Left ventricle myocardium superior (tissue), 1 donor: Measurements from ENCODE around the gene TMEM223. TPM values are rescaled to one million over a fixed set of nuclear protein-coding genes. Genes with fewer than 3 reads are reported as not detected.
"Not testable (repeated sequence)": the region's sequence is repeated elsewhere in the genome, so short reads cannot be mapped to it uniquely, and the experiment has no call there.

Experiments used
- ATAC-seq: fragments of 200-7000 bp; cut with Tn5 transposase; one replicate; pipeline ENCODE4 v1.9.1; 2020; ENCODE audit warnings: mild to moderate bottlenecking, moderate library complexity
- DNase-seq: peaks from one replicate; pipeline ENCODE4 v3.0.0-alpha.2; 2020
- intact Hi-C: fragments of 100-400 bp; cut with micrococcal nuclease; formaldehyde crosslinking; loops from one replicate; pipeline ENCODE4 v1.11.0; 2022
- microRNA-seq: library from miRNA; unstranded; fragments of <30 nt; microRNA quantifications from one replicate; pipeline ENCODE4 v1.2.0, GENCODE V29; 2020; ENCODE audit warnings: borderline number of aligned reads
- total RNA-seq: library from RNA; stranded (reverse); fragmentation: NEBNext Ultra II Directional; extraction: Animal tissue kit (Norgen Biotek cat#: 25700); gene quantifications from one replicate; pipeline ENCODE4 v1.2.1, GENCODE V29; 2021
- donor health status: DM: no; HTN: yes; CAD: no; lungs with severe emphysema.

The TMEM223 gene
- total RNA-seq, 1 donor from 2014 or later, result 21.7 TPM

DNA sequence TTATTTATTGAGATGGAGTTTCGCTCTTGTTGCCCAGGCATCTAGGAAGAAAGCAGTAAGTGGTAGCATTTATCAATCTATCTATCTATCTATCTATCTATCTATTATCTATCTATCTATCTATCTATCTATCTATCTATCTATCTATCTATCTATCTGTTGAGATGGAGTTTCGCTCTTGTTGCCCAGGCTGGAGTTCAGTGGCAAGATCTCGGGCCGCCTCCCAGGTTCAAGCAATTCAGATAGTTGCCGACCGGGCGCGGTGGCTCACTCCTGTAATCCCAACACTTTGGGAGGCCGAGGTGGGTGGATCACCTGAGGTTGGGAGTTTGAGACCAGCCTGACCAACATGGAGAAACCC, 31.0 kb downstream of the TMEM223 start:
- ATAC-seq, intact Hi-C loops, DNase-seq: not testable (repeated sequence)

DNA sequence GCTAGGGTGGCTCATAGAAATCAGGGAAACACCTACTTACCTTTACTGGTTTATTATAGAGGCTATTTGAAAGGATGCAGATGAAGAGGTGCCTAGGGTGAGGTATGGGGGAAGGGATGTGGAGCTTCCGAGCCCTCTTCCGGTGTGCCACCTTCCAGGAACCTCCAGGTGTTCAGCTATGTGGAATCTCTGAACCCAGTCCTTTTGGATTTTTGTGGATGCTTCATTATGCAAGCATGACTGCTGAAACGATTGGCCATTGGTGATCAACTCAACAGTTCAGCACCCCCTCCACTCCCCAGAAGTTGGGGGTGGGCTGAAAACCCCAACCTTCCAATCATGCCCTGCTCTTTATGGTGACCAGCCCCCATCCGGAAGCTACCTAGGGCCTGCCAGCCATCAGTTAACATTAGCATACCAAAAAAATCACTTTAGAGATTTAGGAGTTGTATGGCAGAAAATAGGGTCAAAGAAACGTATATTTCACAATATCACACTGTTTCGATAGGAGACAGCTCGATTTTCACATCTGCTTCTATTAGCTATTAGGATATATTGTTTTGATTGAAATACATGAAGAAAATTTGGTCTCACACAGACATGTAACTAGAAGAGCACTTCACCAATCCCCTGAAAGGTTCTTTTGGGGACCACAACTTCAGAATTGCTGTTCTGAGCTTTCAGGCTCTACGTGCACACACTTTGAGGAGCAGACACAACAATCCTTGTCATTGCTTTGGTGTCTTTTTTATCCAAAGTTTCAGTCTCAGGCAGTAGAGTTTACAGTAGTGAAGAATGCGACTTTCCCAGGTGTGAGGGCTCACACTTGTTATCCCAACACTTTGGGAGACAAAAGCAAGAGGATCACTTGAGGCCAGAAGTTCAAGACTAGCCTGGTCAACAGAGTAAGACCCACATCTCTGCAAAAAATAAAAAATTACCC, 33.7 kb downstream of the TMEM223 start:
- DNase-seq (no peak), ATAC-seq (no peak)
- intact Hi-C loops, result no loop called here

DNA sequence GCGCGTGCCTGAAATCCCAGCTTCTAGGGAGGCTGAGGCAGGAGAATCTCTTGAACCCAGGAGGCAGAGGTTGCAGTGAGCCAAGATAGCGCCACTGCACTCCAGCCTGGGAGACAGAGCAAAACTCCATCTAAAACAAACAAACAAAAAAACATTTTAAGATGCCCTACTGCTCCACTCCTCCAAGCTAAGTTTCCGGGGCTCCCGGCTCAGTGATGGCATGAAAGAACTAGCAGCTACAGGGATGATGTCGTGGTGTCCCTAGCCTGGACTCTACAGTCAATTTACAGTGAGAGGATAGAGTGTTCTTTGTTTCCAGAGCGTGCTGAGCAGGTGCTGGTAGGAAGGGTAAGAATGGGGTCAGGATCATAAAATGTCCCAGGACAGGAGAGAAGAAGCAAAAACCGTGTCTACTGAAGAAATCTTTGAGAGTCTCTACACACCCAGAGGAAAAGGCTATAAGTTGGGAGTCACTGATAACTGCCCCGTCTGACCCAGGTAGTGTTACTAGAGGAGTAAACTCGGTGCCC, 36.7 kb downstream of the TMEM223 start:
- DNase-seq, result no peak
- ATAC-seq, result no peak
- intact Hi-C loops, result no loop called here

DNA sequence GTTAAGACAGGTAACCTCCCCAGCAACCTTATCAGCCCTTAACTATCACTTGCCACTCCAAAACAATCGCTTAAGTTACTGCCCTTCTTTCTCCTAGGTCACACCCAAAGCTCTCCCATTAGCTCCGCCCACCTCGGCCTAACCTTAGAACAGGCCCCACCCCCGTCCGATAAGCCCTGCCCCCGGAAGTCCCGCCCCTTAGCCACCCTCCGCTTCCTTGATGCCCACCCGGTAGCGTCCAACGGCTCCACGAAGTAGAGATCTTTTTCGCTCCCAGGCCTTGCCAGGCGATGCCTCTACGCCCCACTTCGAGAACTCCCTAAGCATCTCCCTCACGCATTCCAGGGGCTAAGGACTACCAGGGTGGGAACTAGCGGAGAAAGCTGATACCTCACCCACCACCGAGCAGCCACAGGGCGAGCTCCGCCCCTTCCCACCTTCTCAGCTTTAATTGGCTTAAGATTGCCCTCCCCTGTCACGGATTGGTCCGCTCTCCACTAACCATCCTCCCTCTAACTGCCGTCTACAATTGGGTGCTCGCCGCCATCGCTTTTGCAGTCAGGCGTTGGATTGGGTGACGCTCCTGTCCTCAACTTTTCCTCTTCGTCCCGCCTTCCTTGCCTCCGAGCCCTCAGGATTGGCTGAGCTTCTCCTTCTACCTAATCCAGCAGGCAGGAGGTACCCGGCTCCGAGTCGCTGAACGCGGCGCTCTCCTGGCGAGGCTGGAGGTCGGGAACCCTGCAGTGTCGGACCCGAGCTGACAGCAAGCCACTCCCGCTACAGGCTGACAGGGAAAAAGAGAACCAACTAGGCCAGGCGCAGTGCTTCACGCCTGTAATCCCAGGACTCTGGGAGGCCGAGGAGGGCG, 37.8 kb downstream of the TMEM223 start, which contains the start of gene ZBTB3:
ZBTB3 (minus strand) TSS at position 425 of the 868 bp plus-strand sequence. CDS start 496 bp downstream, outside the sequence.
- ATAC-seq (peak; percentile 97), DNase-seq (peak; percentile 95)
- intact Hi-C loops, result no loop called here

DNA sequence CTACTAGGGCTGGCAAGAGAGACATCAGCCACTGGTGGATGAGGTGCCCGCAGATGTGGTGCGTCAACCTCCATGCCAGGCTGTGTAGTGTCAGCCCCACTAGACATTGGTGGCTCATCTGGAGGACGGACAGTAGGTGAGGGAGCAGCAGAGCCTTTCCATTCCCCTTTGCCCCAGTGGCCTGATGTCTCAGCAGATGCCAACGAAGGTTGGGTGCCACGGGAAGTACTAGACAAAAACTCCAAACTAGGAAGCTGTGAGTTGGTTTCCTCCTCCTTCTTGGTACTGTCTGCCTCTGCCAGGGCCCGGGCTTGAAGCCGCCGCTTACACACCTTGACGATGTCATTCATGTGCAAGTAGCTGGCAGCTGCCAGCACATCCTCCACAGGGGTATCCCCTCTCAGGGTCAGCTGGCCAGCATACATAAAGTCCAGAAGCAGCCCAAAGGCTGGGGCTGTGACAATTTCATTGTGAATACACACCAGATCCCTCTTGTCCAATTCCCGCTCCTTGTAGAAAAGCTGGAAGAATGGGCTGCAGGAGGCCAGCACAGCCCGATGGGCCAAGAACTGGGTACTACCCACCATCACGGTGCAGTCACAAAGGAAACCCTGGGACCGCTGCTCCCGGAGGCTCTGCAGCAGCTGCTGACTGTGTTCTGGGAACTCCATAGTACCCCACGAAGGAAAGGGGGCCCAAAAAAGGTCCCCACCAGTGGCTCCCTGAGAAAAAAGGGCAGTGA, 38.6 kb downstream of the TMEM223 start:
- peak; percentile 1 for ATAC-seq
- DNase-seq, result no peak
- intact Hi-C loops, result no loop called here

DNA sequence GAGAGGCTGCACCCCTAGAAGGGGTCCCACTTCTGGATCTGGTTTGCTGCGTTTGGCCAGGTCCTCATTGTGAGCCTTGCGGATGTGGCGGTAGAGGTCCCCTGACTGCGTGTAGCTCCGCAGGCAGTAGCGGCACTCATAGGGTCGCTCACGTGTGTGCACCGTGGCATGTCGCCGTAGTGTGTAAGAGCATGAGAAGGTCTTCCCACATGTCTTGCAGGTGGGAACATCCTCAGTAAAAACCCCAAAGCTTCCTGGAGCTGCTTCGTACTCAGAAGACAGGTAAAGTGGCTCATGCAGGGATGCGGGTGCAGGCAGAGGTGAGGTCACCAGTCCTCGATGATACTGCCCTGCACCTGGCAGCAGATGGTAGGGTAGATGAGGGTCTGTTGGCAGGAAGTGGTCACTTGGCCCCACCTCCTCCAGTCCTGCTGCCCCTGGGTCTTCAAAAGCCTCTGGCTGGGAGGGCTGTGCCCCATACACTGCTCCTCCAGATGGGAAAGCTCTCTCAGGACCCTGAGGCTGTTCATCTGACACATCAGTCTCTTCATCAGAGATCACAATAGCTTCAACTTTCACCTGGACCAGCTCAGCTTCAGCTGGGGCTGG, 39.5 kb downstream of the TMEM223 start:
- DNase-seq, result no peak
- intact Hi-C loops, result no loop called here
- no peak for ATAC-seq

DNA sequence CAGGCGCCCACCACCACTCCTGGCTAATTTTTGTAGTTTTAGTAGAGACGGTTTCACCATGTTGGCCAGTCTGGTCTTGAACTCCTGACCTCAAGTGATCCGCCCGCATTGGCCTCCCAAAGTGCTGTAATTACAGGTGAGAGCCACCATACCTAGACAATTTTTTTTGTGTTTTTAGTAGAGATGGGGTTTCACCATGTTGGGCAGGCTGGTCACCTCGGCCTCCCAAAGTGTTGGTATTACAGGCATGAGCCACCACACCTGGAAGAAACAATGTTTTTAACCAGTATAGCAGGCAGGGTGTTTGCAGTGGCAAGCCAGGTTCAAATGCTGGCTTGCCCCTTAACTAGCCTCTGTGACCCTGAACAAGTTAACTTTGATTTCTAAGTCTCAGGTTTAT, 41.9 kb downstream of the TMEM223 start:
- intact Hi-C loops, ATAC-seq, DNase-seq: not testable (repeated sequence)

DNA sequence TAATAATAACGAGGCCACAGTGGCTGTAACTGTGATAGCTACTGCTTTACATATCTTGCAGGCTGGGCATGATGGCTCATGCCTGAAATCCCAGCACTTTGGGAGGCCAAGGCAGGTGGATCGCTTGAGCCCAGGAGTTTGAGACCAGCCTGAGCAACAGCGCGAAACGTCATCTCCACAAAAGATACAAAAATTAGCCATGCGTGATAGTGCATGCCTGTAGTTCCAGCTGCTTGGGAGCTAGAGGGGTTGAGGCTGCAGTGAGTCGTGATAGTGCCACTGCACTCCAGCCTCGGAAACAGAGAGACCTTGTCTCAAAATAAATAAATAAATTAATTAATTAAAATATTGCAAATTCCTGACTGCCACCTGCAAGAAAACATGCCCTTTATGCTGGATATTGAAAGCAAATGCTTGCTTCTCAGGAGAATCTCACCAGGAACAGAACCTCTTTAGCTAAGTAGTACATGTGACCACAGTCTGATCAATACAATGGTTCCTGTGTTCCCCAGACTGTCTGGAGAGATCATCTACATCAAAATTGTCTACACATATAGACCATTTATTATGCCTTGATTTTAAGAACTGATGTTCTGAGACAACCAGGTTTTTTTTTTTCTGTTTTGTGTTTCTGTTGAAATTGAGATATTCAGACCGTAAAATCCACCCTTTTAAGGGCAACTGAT, 44.2 kb downstream of the TMEM223 start:
- ATAC-seq, result no peak
- intact Hi-C loops, result no loop called here
- no peak for DNase-seq

Small RNA genes lying within 50 kb of the gene (microRNA-seq; reads per million reads assigned to microRNA genes)
- gene MIR6514 (not detected), gene MIR6748 (not detected)

Other genes with a start within 250 kb of the TMEM223 start
- 354 TPM for gene AHNAK, start 245.2 kb downstream of the TMEM223 start, total RNA-seq
- 804 TPM for gene EEF1G, start 218.1 kb downstream of the TMEM223 start, total RNA-seq
- gene TUT1, start 200.5 kb downstream of the TMEM223 start, total RNA-seq, result 12.3 TPM
- 33.1 TPM for gene MTA2, start 190.1 kb downstream of the TMEM223 start, total RNA-seq
- 12.9 TPM for gene EML3, start 179.2 kb downstream of the TMEM223 start, total RNA-seq
- gene ROM1, start 178.7 kb downstream of the TMEM223 start, total RNA-seq, result 1.7 TPM
- 12.1 TPM for gene B3GAT3, start 170.0 kb downstream of the TMEM223 start, total RNA-seq
- gene GANAB, start 145.4 kb downstream of the TMEM223 start, total RNA-seq, result 106 TPM
- 12.0 TPM for gene INTS5, start 138.7 kb downstream of the TMEM223 start, total RNA-seq
- gene C11orf98, start 126.8 kb downstream of the TMEM223 start, total RNA-seq, result 27.1 TPM
- 3.1 TPM for gene CSKMT, start 126.7 kb downstream of the TMEM223 start, total RNA-seq
- 7.7 TPM for gene UQCC3, start 120.3 kb downstream of the TMEM223 start, total RNA-seq
- 1.7 TPM for gene LBHD1, start 119.7 kb downstream of the TMEM223 start, total RNA-seq
- gene UBXN1, start 112.9 kb downstream of the TMEM223 start, total RNA-seq, result 88.6 TPM
- gene LRRN4CL, start 102.5 kb downstream of the TMEM223 start, total RNA-seq, result 3.4 TPM
- 15.2 TPM for gene BSCL2, start 84.6 kb downstream of the TMEM223 start, total RNA-seq
- gene GNG3, start 84.3 kb downstream of the TMEM223 start, total RNA-seq, result not detected
- gene HNRNPUL2, start 64.5 kb downstream of the TMEM223 start, total RNA-seq, result 35.8 TPM
- 15.1 TPM for gene TTC9C, start 63.5 kb downstream of the TMEM223 start, total RNA-seq
- 10.1 TPM for gene ZBTB3, start 37.8 kb downstream of the TMEM223 start, total RNA-seq
- 43.5 TPM for gene POLR2G, start 30.4 kb downstream of the TMEM223 start, total RNA-seq
- gene TAF6L, start 20.6 kb downstream of the TMEM223 start, total RNA-seq, result 8.8 TPM
- gene TMEM179B, start 4.6 kb downstream of the TMEM223 start, total RNA-seq, result 16.9 TPM
- 49.6 TPM for gene NXF1, start 13.4 kb upstream of the TMEM223 start, total RNA-seq
- gene STX5, start 40.0 kb upstream of the TMEM223 start, total RNA-seq, result 19.5 TPM
- gene TEX54, start 40.8 kb upstream of the TMEM223 start, total RNA-seq, result not detected
- gene WDR74, start 47.6 kb upstream of the TMEM223 start, total RNA-seq, result 25.8 TPM
- gene SLC3A2, start 88.9 kb upstream of the TMEM223 start, total RNA-seq, result 36.4 TPM
- 0.07 TPM for gene CHRM1, start 129.4 kb upstream of the TMEM223 start, total RNA-seq
- gene SLC22A6, start 193.0 kb upstream of the TMEM223 start, total RNA-seq, result not detected
- not detected for gene SLC22A8, start 223.8 kb upstream of the TMEM223 start, total RNA-seq